ENCODE results near the gene DKK2. TPM values are rescaled to one million over a fixed set of nuclear protein-coding genes. Genes with fewer than 3 reads are reported as not detected.

Gene DKK2
- total RNA-seq, 4 donors from 2014 or later = 0.53 to 4.1 (median 0.67) TPM; not detected in 1

DNA sequence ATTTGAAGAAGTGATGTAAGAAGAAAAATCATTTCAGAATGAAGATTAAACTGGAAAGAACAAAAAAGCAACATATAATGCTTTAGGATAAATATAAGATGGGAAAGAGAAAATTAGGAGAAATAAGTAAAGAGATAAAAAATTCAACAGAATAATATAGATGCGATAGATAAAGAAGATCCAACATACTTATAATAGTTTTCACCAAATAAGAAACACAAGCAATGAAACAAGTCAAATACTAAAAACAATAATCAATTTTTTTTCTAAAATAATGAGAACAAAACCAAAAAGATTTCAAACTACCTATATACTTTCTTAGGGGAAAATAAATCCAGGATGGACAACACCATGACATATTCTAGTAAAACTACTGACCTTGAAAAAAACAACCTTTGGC lies 10.1 kb upstream of the DKK2 start:
- Histone ChIP-seq H3K27me3 (no peaks in the 10 kb centered on the region), H3K27ac (no peak overlapping the region), H3K36me3 (no peaks in the 10 kb centered on the region), H3K9me3 (peaks cover 0 to 4% (median 0%) of the 10 kb centered on the region in 4 donors), H3K4me1 (no peaks in the 10 kb centered on the region), H3K4me3 (no peak overlapping the region)
- DNase-seq = no peak
- TF ChIP-seq, protein P1, sequence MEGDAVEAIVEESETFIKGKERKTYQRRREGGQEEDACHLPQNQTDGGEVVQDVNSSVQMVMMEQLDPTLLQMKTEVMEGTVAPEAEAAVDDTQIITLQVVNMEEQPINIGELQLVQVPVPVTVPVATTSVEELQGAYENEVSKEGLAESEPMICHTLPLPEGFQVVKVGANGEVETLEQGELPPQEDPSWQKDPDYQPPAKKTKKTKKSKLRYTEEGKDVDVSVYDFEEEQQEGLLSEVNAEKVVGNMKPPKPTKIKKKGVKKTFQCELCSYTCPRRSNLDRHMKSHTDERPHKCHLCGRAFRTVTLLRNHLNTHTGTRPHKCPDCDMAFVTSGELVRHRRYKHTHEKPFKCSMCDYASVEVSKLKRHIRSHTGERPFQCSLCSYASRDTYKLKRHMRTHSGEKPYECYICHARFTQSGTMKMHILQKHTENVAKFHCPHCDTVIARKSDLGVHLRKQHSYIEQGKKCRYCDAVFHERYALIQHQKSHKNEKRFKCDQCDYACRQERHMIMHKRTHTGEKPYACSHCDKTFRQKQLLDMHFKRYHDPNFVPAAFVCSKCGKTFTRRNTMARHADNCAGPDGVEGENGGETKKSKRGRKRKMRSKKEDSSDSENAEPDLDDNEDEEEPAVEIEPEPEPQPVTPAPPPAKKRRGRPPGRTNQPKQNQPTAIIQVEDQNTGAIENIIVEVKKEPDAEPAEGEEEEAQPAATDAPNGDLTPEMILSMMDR (IDR thresholded peaks at IDR 0.05) = no peak
- TF ChIP-seq POLR2A (IDR thresholded peaks at IDR 0.05) = no peak

DNA sequence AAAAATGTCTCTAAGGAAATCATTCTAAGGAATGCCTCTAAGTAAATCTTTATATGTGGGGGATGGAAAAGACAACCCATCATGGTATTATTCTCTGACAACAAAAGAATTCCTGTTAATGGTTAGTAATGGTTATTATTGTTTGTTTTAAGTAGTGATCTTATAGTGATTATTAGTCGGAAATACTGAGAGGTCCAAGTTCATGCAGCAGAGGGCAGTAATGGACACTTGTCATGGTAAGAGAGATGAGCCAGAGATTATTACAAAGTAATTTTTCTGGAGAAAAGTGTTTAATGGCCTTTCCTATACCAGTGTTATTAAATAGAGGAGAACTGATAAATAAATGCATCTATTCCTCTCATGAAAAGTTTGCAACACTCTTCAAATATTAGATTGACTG lies 8.1 kb upstream of the DKK2 start:
- Histone ChIP-seq H3K27ac (no peak overlapping the region), H3K36me3 (no peaks in the 10 kb centered on the region), H3K9me3 (peaks cover 0 to 4% (median 0%) of the 10 kb centered on the region in 4 donors), H3K4me1 (no peaks in the 10 kb centered on the region), H3K4me3 (no peak overlapping the region), H3K27me3 (no peaks in the 10 kb centered on the region)
- TF ChIP-seq, protein P1 (IDR thresholded peaks at IDR 0.05) = no peak
- no peak for DNase-seq

DNA sequence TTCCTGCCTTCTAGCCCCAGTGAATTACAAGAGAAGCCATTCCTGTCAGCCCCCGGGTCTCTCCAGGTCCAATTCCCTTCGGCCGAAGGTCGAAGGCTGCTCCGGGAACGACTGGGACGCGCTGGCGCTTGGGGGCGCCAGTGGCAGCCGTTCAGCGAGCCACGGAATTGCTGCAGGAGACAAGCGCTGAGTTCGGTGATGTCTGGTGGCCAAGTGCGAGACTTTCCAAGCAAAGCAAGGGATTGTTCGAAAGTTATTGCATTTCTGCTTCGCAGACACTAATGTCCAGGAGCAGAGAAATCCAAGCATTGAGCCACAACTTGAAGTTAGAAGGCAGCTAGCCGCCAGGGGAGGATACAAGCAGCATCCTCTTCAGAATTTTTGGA lies 1.1 kb upstream of the DKK2 start:
- H3K27me3 ChIP-seq = peaks cover 0 to 5% of the 10 kb centered on the region in 2 donors
- peak overlapping the region in 1 of 4 donors; percentile 17 for H3K4me3 ChIP-seq
- no peaks in the 10 kb centered on the region for H3K9me3 ChIP-seq
- no peak for TF ChIP-seq POLR2A (IDR thresholded peaks at IDR 0.05)
- TF ChIP-seq, protein P1 (IDR thresholded peaks at IDR 0.05) = peak in 1 of 6 experiments; percentile 11
- peak in 1 of 3 donors; percentile 48 for DNase-seq
- peaks cover 0 to 29% (median 0%) of the 10 kb centered on the region in 4 donors for H3K4me1 ChIP-seq
- H3K36me3 ChIP-seq = no peaks in the 10 kb centered on the region
- no peak overlapping the region for H3K27ac ChIP-seq

DNA sequence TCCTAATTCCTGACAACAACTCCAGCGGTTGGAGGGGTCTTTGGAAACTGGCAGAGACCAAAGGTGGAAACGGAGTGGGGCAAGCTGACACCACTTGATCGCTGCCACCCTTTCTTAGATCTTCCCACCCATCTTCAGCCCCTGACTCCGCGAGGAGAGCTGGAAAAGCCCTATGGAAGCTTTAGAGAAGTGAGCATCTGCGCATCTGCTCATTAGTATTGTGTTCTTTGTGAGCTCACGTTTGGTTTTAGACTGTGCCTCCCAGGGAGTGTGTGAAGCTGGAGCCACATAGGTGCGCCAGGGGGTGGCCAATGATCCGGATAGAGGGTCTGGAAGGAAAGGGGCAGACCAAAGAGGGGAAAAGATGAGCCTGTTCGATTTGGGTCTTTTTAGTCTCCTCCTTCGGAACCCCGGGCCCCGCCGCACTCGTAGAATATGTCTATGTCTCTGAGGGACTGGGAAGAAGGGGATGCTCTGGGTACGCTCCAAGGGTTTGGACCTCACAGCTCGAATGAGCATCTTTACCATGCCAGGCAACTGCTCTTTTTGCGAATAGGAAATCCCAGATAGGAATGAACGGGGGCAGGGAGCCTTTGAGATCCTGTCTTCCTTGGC lies 578 bp upstream of the DKK2 start:
- H3K27ac ChIP-seq = no peak overlapping the region
- peaks cover 0 to 29% (median 0%) of the 10 kb centered on the region in 4 donors for H3K4me1 ChIP-seq
- H3K36me3 ChIP-seq = no peaks in the 10 kb centered on the region
- TF ChIP-seq POLR2A (IDR thresholded peaks at IDR 0.05) = no peak
- TF ChIP-seq, protein P1 (IDR thresholded peaks at IDR 0.05) = no peak
- DNase-seq = no peak
- H3K27me3 ChIP-seq = peaks cover 0 to 5% of the 10 kb centered on the region in 2 donors
- no peaks in the 10 kb centered on the region for H3K9me3 ChIP-seq
- peak overlapping the region in 1 of 4 donors; percentile 37 for H3K4me3 ChIP-seq

DNA sequence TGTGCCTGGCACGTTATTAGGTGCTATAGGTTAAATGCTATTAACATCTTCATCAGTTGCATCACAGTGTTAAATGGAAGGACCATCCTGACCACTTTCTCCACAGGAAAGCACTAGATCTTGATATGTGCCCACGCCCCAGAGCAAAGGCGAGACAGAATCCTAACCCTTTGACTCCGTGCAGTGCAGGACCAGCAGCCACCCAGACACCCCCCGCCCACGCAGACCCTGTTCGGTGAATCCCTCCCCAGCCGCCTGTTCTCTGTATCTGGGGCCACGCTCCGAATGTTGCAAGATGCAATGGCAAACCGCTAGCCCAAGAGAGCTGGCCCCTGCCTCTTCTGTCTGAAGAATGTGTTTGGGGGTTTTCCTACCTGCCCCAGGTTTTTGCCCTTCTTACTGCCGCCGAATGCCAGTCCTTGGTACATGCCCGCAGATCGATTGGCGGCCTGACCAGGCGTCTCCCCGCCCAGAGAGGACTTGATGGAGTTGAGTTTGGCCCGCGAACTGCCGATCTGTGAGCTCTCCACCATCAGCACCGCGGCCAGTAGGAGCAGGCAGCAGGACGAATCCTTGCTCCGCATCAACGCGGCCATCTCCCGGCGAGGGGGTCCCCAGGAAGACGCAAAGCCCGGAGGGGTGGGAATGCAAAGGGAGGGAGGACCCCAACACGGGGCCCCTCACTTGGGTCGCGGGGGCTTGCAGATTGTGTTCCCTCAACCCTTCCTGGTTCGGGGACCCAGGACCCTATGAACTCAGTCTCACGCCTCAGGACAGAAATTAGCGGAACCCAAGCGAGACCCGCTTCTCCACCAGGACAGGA lies 906 bp downstream of the DKK2 start:
- TF ChIP-seq POLR2A (IDR thresholded peaks at IDR 0.05) = no peak
- TF ChIP-seq, protein P1 (IDR thresholded peaks at IDR 0.05) = no peak
- Histone ChIP-seq H3K4me3 (peak overlapping the region in 2 of 4 donors; percentile 12 to 37), H3K9me3 (no peaks in the 10 kb centered on the region), H3K4me1 (peaks cover 0 to 29% (median 0%) of the 10 kb centered on the region in 4 donors), H3K27me3 (peaks cover 0 to 5% of the 10 kb centered on the region in 2 donors), H3K27ac (no peak overlapping the region), H3K36me3 (no peaks in the 10 kb centered on the region)
- peak in 1 of 3 donors; percentile 39 for DNase-seq
